GM12892 (cell line): ENCODE results near the gene KIZ.

ENCODE experiments used
- DNase-seq: peaks from one replicate; pipeline ENCODE4 v3.0.0; 2011; ENCODE audit not compliant: insufficient read length
- FAIRE-seq: peaks from 2 replicates; lab custom pipeline; 2011; peaks lifted over from hg19 to GRCh38; lab: Jason Lieb, UNC
- POLR2A ChIP-seq: IDR thresholded peaks from 2 replicates; pipeline ENCODE4 v1.6.1; 2011; ENCODE audit warnings: low read depth, low read length, control low read depth
- POLR2AphosphoS5 ChIP-seq: IDR thresholded peaks from 2 replicates; pipeline ENCODE4 v1.6.1; 2011; ENCODE audit warnings: low read depth, low read length, control low read depth
- TAF1 ChIP-seq: IDR thresholded peaks from 2 replicates; pipeline ENCODE4 v1.6.1; 2011; ENCODE audit warnings: low read depth, mild to moderate bottlenecking, control low read depth, low read length, borderline replicate concordance

KIZ gene

GRCh38 chr20:21288587-21289370 lies 162.9 kb downstream of the KIZ start:
- DNase-seq (no peak), FAIRE-seq (no peak)
- TF ChIP-seq TAF1 (no peak), POLR2A (no peak), POLR2AphosphoS5 (no peak)

- no peak for DNase-seq
- FAIRE-seq, result no peak
Measured at GRCh38 chr20:21289651-21290050, 163.8 kb downstream of the KIZ start.

GRCh38 chr20:21291026-21291425 lies 165.1 kb downstream of the KIZ start:
- no peak for FAIRE-seq
- TF ChIP-seq POLR2A, result no peak
- no peak for TF ChIP-seq TAF1
- no peak for TF ChIP-seq POLR2AphosphoS5
- DNase-seq, result no peak

More at GRCh38 chr20:21289651-21290050, 163.8 kb downstream of the KIZ start:
- TF ChIP-seq POLR2A (no peak), TAF1 (no peak), POLR2AphosphoS5 (no peak)

GRCh38 chr20:21294755-21295154 lies 168.9 kb downstream of the KIZ start:
- no peak for FAIRE-seq
- no peak for TF ChIP-seq POLR2AphosphoS5
- TF ChIP-seq POLR2A, result no peak
- TF ChIP-seq TAF1, result no peak
- DNase-seq, result no peak
